HepG2 (cell line): ENCODE results near the gene NEAT1. TPM values are rescaled to one million over a fixed set of nuclear protein-coding genes. Genes with fewer than 3 reads are reported as not detected.

ENCODE experiments used
- CENPX ChIP-seq: sonication (generic); formaldehyde crosslinking; IDR thresholded peaks from 2 replicates; pipeline ENCODE4 v1.9.0; 2021; ENCODE audit warnings: mild to moderate bottlenecking, missing genetic modification reagents, moderate library complexity
- DPF2 ChIP-seq: sonication (generic); formaldehyde crosslinking; IDR thresholded peaks from 2 replicates; pipeline ENCODE4 v1.4.0; 2020; ENCODE audit warnings: mild to moderate bottlenecking, low read depth, missing genetic modification reagents, borderline replicate concordance
- FIP1L1 ChIP-seq: fragments of 200-400 bp; formaldehyde crosslinking; IDR thresholded peaks from 2 replicates; pipeline ENCODE4 v1.6.1; 2018; ENCODE audit warnings: low read depth, mild to moderate bottlenecking, low read length, moderate library complexity, borderline replicate concordance; ENCODE audit not compliant: insufficient read depth
- HDAC1 ChIP-seq: sonication (generic); formaldehyde crosslinking; IDR thresholded peaks from 2 replicates; pipeline ENCODE4 v1.5.1; 2020; ENCODE audit warnings: mild to moderate bottlenecking, missing genetic modification reagents
- KAT8 ChIP-seq: IDR thresholded peaks from 2 replicates; pipeline ENCODE4 v1.6.1; 2016; ENCODE audit warnings: missing genetic modification reagents, missing compliant biosample characterization
- MAFG ChIP-seq: sonication (generic); formaldehyde crosslinking; IDR thresholded peaks from 2 replicates; pipeline ENCODE4 v1.5.1; 2020; ENCODE audit warnings: mild to moderate bottlenecking, missing genetic modification reagents
- PLRG1 ChIP-seq: fragments of 450-650 bp; conservative IDR thresholded peaks from 2 replicates; pipeline ENCODE4 v1.6.1; 2016
- RCOR2 ChIP-seq: IDR thresholded peaks from 2 replicates; pipeline ENCODE4 v1.6.1; 2016; ENCODE audit warnings: missing biosample characterization, missing genetic modification reagents
- SP4 ChIP-seq: sonication (generic); formaldehyde crosslinking; IDR thresholded peaks from 2 replicates; pipeline ENCODE4 v1.8.1; 2023; ENCODE audit warnings: mild to moderate bottlenecking, missing genetic modification reagents
- YEATS2 ChIP-seq: sonication (generic); formaldehyde crosslinking; IDR thresholded peaks from 2 replicates; pipeline ENCODE4 v1.4.0; 2020; ENCODE audit warnings: missing genetic modification reagents, borderline replicate concordance
- ZFP36L1 ChIP-seq: sonication (generic); formaldehyde crosslinking; IDR thresholded peaks from 2 replicates; pipeline ENCODE4 v1.8.0; 2022; ENCODE audit warnings: mild to moderate bottlenecking, missing genetic modification reagents, moderate library complexity
- ZFYVE20 ChIP-seq: sonication (generic); formaldehyde crosslinking; IDR thresholded peaks from 2 replicates; pipeline ENCODE4 v1.8.0; 2023; ENCODE audit warnings: low read depth, mild to moderate bottlenecking, moderate library complexity, missing genetic modification reagents, borderline replicate concordance
- polyA plus RNA-seq, 8 experiments: library from polyadenylated mRNA; depleted of rRNA in 3 of 8; stranded (reverse) in 7 of 8; unstranded in 1 of 8; fragments of >200 nt; fragmentation: Illumina TruSeq in 4 of 8; extraction: Trizol in 4 of 8; gene quantifications; 2 replicates each; pipeline versions ENCODE4 v1.2.1 to v1.2.3, GENCODE V29; 2011 to 2016; ENCODE audit warnings: low read depth in 4 of 8, missing spikeins in 1 of 8, mixed read lengths in 1 of 8; ENCODE audit not compliant: insufficient read depth in 1 of 8
- total RNA-seq, 5 experiments: library from RNA; depleted of rRNA; stranded (reverse); fragments of >200 nt; fragmentation: Illumina TruSeq; extraction: Trizol; gene quantifications; 2 replicates each; pipeline ENCODE4 v1.2.3, GENCODE V29; 2016; ENCODE audit warnings: low read depth in 1 of 5
- TF ChIP-seq, protein P1 (sequence below): sonication (generic); formaldehyde crosslinking; IDR thresholded peaks from 2 replicates; pipeline ENCODE4 v1.4.0; 2020; ENCODE audit warnings: missing genetic modification reagents, mild to moderate bottlenecking, borderline replicate concordance
- TF ChIP-seq, protein P2 (sequence below): IDR thresholded peaks from 2 replicates; pipeline ENCODE4 v1.6.1; 2016; ENCODE audit warnings: mild to moderate bottlenecking
- TF ChIP-seq, protein P3 (sequence below): sonication (generic); formaldehyde crosslinking; IDR thresholded peaks from 2 replicates; pipeline ENCODE4 v1.8.0; 2022; ENCODE audit warnings: missing genetic modification reagents, mild to moderate bottlenecking, borderline replicate concordance
- TF ChIP-seq, protein P4 (sequence below): fragments of 450-650 bp; IDR thresholded peaks from 2 replicates; pipeline ENCODE4 v1.6.1; 2017
- TF ChIP-seq, protein P5 (sequence below): sonication (generic); formaldehyde crosslinking; IDR thresholded peaks from 2 replicates; pipeline ENCODE4 v1.8.0; 2023; ENCODE audit warnings: mild to moderate bottlenecking, missing genetic modification reagents
- TF ChIP-seq, protein P6 (sequence below): sonication (generic); formaldehyde crosslinking; IDR thresholded peaks from 2 replicates; pipeline ENCODE4 v1.4.0; 2020; ENCODE audit warnings: missing genetic modification reagents
- TF ChIP-seq, protein P7 (sequence below): sonication (generic); formaldehyde crosslinking; IDR thresholded peaks from 2 replicates; pipeline ENCODE4 v1.5.0; 2020; ENCODE audit warnings: mild to moderate bottlenecking, missing genetic modification reagents

NEAT1 gene
- total and polyA plus RNA-seq, 2 of the 13 experiments (the other 11 are each of a cell fraction or from before 2014, with no cell fraction given): 20.5 to 41.2 TPM

DNA sequence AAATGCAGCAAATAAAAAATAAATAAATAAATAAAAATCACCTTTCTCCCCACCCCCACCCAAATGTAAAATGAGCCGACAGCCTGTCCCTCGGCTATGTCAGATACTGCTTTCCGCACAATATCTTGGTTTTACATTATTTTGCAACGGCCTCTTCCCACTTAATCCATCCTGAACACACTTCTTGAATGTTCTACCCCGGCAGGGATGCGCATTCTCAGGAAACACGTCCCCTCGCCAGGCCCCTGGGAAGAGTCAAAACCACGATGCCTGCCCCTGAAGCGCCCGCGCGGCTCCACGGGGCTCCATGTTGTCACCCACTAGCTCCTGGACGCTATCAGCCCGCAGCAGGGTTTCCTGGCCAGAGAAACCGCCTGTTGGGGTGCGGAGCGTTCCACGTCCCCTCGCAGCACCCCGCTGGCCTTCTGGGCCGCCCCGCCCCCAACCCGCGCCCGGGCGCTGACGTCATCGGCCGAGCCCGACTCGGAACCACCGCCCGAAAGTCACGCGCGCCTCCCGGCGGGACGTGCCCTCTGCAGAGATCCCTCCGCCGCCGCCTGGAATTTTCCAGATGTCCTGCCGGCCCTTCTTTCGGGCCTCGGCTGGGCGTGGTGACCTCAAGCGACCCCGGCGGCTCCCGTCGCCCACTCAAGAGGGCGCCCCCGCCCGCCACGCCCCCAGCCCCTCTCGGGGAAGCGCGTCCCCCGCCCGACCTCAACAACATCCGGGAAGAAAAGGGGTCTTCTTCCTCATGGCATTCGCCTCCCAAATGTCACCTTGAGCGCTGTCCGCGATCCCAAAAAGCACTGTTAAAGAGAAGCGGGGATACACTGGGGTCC lies 585 bp upstream of the NEAT1 start (continued):
- TF ChIP-seq, protein P1, sequence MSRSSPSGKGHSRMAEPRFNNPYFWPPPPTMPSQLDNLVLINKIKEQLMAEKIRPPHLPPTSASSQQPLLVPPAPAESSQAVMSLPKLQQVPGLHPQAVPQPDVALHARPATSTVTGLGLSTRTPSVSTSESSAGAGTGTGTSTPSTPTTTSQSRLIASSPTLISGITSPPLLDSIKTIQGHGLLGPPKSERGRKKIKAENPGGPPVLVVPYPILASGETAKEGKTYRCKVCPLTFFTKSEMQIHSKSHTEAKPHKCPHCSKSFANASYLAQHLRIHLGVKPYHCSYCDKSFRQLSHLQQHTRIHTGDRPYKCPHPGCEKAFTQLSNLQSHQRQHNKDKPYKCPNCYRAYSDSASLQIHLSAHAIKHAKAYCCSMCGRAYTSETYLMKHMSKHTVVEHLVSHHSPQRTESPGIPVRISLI (CRISPR knock-in tag): no peak
- TF ChIP-seq, protein P2, sequence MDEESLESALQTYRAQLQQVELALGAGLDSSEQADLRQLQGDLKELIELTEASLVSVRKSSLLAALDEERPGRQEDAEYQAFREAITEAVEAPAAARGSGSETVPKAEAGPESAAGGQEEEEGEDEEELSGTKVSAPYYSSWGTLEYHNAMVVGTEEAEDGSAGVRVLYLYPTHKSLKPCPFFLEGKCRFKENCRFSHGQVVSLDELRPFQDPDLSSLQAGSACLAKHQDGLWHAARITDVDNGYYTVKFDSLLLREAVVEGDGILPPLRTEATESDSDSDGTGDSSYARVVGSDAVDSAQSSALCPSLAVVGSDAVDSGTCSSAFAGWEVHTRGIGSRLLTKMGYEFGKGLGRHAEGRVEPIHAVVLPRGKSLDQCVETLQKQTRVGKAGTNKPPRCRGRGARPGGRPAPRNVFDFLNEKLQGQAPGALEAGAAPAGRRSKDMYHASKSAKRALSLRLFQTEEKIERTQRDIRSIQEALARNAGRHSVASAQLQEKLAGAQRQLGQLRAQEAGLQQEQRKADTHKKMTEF (CRISPR knock-in tag): peak; percentile 57; the same call in 1 of the 2 replicates
- TF ChIP-seq RCOR2 (CRISPR knock-in tag) (no peak), CENPX (CRISPR knock-in tag) (no peak), KAT8 (peak; percentile 45; the same call in 1 of the 2 replicates), FIP1L1 (peak; percentile 82; the same call in 1 of the 2 replicates), PLRG1 (no peak), ZFYVE20 (CRISPR knock-in tag) (no peak), HDAC1 (CRISPR knock-in tag) (peak; percentile 11), SP4 (CRISPR knock-in tag) (0 out of 2 replicates have a peak, but pooled peaks have one; percentile 24), YEATS2 (CRISPR knock-in tag) (0 out of 2 replicates have a peak, but pooled peaks have one; percentile 13), DPF2 (CRISPR knock-in tag) (no peak), MAFG (CRISPR knock-in tag) (no peak), ZFP36L1 (CRISPR knock-in tag) (peak; percentile 76; the same call in 1 of the 2 replicates)
- TF ChIP-seq, protein P3, sequence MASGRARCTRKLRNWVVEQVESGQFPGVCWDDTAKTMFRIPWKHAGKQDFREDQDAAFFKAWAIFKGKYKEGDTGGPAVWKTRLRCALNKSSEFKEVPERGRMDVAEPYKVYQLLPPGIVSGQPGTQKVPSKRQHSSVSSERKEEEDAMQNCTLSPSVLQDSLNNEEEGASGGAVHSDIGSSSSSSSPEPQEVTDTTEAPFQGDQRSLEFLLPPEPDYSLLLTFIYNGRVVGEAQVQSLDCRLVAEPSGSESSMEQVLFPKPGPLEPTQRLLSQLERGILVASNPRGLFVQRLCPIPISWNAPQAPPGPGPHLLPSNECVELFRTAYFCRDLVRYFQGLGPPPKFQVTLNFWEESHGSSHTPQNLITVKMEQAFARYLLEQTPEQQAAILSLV: peak; percentile 54; the same call in 1 of the 2 replicates
- TF ChIP-seq, protein P4, sequence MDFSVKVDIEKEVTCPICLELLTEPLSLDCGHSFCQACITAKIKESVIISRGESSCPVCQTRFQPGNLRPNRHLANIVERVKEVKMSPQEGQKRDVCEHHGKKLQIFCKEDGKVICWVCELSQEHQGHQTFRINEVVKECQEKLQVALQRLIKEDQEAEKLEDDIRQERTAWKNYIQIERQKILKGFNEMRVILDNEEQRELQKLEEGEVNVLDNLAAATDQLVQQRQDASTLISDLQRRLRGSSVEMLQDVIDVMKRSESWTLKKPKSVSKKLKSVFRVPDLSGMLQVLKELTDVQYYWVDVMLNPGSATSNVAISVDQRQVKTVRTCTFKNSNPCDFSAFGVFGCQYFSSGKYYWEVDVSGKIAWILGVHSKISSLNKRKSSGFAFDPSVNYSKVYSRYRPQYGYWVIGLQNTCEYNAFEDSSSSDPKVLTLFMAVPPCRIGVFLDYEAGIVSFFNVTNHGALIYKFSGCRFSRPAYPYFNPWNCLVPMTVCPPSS: no peak
- TF ChIP-seq, protein P5, sequence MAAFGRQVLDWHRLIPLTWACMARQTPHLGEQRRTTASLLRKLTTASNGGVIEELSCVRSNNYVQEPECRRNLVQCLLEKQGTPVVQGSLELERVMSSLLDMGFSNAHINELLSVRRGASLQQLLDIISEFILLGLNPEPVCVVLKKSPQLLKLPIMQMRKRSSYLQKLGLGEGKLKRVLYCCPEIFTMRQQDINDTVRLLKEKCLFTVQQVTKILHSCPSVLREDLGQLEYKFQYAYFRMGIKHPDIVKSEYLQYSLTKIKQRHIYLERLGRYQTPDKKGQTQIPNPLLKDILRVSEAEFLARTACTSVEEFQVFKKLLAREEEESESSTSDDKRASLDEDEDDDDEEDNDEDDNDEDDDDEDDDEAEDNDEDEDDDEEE: peak; percentile 76; the same call in 1 of the 2 replicates
- TF ChIP-seq, protein P6, sequence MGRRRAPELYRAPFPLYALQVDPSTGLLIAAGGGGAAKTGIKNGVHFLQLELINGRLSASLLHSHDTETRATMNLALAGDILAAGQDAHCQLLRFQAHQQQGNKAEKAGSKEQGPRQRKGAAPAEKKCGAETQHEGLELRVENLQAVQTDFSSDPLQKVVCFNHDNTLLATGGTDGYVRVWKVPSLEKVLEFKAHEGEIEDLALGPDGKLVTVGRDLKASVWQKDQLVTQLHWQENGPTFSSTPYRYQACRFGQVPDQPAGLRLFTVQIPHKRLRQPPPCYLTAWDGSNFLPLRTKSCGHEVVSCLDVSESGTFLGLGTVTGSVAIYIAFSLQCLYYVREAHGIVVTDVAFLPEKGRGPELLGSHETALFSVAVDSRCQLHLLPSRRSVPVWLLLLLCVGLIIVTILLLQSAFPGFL (CRISPR knock-in tag): no peak
- TF ChIP-seq, protein P7, sequence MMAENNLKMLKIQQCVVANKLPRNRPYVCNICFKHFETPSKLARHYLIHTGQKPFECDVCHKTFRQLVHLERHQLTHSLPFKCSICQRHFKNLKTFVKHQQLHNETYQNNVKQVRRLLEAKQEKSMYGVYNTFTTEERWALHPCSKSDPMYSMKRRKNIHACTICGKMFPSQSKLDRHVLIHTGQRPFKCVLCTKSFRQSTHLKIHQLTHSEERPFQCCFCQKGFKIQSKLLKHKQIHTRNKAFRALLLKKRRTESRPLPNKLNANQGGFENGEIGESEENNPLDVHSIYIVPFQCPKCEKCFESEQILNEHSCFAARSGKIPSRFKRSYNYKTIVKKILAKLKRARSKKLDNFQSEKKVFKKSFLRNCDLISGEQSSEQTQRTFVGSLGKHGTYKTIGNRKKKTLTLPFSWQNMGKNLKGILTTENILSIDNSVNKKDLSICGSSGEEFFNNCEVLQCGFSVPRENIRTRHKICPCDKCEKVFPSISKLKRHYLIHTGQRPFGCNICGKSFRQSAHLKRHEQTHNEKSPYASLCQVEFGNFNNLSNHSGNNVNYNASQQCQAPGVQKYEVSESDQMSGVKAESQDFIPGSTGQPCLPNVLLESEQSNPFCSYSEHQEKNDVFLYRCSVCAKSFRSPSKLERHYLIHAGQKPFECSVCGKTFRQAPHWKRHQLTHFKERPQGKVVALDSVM: no peak
